Large intestine (tissue), 3 donors: ENCODE results near the gene FAH. TPM values are rescaled to one million over a fixed set of nuclear protein-coding genes. Genes with fewer than 3 reads are reported as not detected.

ENCODE experiments used
- DNase-seq, 2 donors: peaks; one replicate each; pipeline versions ENCODE4 v3.0.0 to v3.0.0-alpha.2; 2013
- H3K27ac ChIP-seq: one replicate; pipeline ENCODE4 v1.5.1; 2013; ENCODE audit warnings: low read length
- H3K27me3 ChIP-seq: 2 replicates; pipeline ENCODE4 v1.6.1; 2013; ENCODE audit warnings: low read length; ENCODE audit not compliant: control insufficient read depth, insufficient read depth
- H3K36me3 ChIP-seq: 2 replicates; pipeline ENCODE4 v1.6.1; 2013; ENCODE audit warnings: low read length; ENCODE audit not compliant: control insufficient read depth, insufficient read depth
- H3K4me1 ChIP-seq: one replicate; pipeline ENCODE4 v1.6.1; 2013; ENCODE audit warnings: low read length; ENCODE audit not compliant: control insufficient read depth, insufficient read depth
- H3K4me3 ChIP-seq: one replicate; pipeline ENCODE4 v1.5.1; 2013; ENCODE audit warnings: low read length
- H3K9me3 ChIP-seq: one replicate; pipeline ENCODE4 v1.6.1; 2013; ENCODE audit warnings: mild to moderate bottlenecking, low read depth, low read length, moderate library complexity; ENCODE audit not compliant: control insufficient read depth
- WGBS: methylation state at CpG from one replicate; pipeline ENCODE4 v1.1.5; 2013; ENCODE audit warnings: low lambda C conversion rate; ENCODE audit not compliant: insufficient coverage; 5-methylcytosine and 5-hydroxymethylcytosine counted together
- polyA plus RNA-seq: library from polyadenylated mRNA; unstranded; fragments of 120-200 nt; gene quantifications from one replicate; pipeline ENCODE4 v1.2.1, GENCODE V29; 2013

Gene FAH
- polyA plus RNA-seq, 1 donor, result 57.6 TPM

DNA sequence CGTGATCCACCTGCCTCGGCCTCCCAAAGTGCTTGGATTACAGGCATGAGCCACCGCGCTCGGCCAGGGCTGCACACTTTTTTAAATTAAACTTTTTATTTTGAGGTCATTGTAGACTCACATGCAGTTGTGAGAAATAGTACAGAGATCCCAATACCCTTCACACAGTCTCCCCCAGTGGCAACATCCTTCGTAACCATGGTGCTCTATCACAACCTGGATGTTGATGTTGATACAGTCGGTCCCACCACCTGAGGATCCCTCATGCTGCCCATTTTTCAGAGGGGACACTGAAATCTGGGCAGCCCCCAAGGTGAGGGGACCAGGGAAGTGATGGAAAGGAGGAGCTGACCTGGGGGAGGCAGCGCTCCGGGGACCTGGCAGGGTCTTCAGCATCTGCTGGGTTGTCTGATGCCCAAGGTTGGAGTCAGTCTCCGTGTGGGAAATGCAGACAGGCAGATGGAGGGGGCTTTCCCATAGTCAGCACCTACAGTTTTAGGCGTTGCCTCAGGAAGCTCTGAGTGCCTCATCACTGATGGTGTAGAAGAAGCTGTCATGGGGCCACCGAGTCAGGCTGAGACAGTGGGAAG is 17.1 kb downstream of the FAH start:
- no peaks in the 10 kb centered on the region for H3K27me3 ChIP-seq
- no peak for DNase-seq
- H3K4me3 ChIP-seq, result no peak overlapping the region
- no CpG with 5 or more reads among the region's 12 CpGs for WGBS
- H3K4me1 ChIP-seq, result no peaks in the 10 kb centered on the region
- no peak overlapping the region for H3K27ac ChIP-seq
- H3K36me3 ChIP-seq, result peaks cover 48% of the 10 kb centered on the region
- no peaks in the 10 kb centered on the region for H3K9me3 ChIP-seq

DNA sequence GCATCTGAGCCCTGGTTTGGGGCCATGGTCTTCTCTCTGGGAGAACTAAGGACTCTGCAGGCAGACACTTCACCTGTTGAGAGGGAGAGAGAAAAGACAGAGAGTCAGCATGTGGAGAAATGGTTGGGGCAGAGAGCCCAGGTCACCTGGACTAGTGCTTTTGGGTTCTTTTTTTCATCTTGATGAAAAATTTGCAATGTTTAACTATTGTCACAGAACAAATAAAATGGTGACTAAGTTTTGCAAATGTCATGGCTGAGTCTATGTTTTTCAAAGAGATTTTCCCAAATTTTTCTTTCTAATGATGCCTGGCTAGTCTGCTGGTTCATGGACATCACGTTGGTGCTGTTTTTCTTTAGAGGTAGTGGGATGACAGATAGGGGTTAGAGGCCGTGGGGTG is 17.8 kb downstream of the FAH start:
- no CpG with 5 or more reads among the region's 2 CpGs for WGBS
- no peak for DNase-seq

DNA sequence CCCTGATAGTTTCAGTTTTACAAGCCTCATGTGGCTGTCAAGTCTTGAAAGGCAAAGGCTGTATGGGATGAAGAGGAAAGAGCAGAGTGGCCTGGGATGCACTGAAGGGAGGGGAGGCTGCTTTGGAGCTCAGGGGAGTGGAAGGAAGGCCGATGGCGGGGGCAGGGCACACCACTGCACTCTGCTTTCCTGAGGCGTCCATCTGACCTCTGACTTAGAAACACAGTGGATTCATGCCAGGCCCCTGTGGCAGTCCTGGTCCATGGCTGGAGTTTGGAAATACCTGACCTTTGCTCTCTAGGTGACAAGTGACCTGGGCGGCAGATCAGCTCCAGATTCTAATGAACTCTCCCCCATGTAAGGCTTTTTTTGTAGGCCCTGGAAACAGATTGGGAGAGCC is 19.0 kb downstream of the FAH start:
- no peaks in the 10 kb centered on the region for H3K4me1 ChIP-seq
- no CpG with 5 or more reads among the region's 4 CpGs for WGBS
- no peak overlapping the region for H3K4me3 ChIP-seq
- peaks cover 63% of the 10 kb centered on the region for H3K36me3 ChIP-seq
- H3K9me3 ChIP-seq, result no peaks in the 10 kb centered on the region
- no peaks in the 10 kb centered on the region for H3K27me3 ChIP-seq
- no peak overlapping the region for H3K27ac ChIP-seq
- DNase-seq, result no peak

More for the DNA sequence above, 17.8 kb downstream of the FAH start:
- H3K4me3 ChIP-seq, result no peak overlapping the region
- H3K4me1 ChIP-seq, result no peaks in the 10 kb centered on the region
- H3K27ac ChIP-seq, result no peak overlapping the region
- H3K27me3 ChIP-seq, result no peaks in the 10 kb centered on the region
- H3K9me3 ChIP-seq, result no peaks in the 10 kb centered on the region
- peaks cover 55% of the 10 kb centered on the region for H3K36me3 ChIP-seq

DNA sequence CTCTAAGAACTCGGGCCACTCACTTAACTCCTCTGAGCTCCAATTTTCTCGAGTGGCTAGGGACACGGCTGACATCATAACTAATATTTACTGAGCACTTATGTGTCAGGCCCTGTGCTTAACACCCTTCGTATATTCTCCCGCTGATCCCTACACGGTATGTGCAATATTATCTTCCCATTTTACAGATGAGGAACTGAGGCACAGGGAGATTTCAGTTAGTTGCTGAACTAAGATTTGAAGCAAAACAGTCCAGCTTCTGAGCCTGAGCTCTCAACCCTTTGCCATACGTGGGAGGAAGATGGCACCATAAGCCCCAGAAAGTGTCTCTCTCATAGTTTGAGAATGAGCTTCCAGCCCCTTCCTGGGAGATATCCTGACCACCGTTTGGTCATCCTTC is 19.6 kb downstream of the FAH start:
- no peaks in the 10 kb centered on the region for H3K27me3 ChIP-seq
- H3K27ac ChIP-seq, result no peak overlapping the region
- 80% methylated on average over 1 of the region's 8 CpGs for WGBS
- no peaks in the 10 kb centered on the region for H3K4me1 ChIP-seq
- DNase-seq, result no peak
- no peak overlapping the region for H3K4me3 ChIP-seq
- no peaks in the 10 kb centered on the region for H3K9me3 ChIP-seq
- H3K36me3 ChIP-seq, result peaks cover 68% of the 10 kb centered on the region

DNA sequence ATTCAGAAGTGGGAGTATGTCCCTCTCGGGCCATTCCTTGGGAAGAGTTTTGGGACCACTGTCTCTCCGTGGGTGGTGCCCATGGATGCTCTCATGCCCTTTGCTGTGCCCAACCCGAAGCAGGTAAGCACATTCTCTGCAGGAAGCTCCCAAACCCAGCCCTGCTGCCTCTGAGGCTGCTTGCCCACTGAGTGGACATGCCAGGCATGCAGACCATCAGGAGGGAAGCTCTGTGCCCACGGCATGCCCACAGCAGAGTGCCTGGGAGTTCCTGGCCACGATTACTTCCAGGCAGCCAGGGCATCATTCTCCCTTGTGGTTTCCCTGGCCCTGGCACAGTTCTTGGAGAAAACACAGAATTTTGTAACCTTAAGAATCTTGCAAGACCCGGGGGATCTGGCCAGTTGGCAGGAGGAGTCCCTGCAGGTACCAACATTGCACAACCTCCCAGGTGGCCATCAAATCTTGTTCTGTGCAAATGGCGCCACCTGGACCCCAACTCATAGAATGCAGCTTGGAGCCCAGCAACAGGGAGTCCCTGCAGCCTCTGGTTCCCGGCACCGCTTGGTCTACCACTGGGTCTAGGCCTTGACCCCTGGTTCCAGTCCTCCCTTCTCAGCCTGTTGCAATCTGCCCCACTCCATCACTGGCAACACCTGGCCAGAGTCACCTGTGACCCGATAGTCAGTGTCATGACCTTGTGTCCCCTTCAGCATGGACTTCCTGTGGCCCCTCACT is 20.4 kb downstream of the FAH start:
- Histone ChIP-seq H3K4me1 (no peaks in the 10 kb centered on the region), H3K27me3 (no peaks in the 10 kb centered on the region), H3K9me3 (no peaks in the 10 kb centered on the region), H3K36me3 (peaks cover 71% of the 10 kb centered on the region), H3K4me3 (no peak overlapping the region), H3K27ac (no peak overlapping the region)
- peak; percentile 54 to 60 for DNase-seq
- WGBS, result no CpG with 5 or more reads among the region's 10 CpGs

DNA sequence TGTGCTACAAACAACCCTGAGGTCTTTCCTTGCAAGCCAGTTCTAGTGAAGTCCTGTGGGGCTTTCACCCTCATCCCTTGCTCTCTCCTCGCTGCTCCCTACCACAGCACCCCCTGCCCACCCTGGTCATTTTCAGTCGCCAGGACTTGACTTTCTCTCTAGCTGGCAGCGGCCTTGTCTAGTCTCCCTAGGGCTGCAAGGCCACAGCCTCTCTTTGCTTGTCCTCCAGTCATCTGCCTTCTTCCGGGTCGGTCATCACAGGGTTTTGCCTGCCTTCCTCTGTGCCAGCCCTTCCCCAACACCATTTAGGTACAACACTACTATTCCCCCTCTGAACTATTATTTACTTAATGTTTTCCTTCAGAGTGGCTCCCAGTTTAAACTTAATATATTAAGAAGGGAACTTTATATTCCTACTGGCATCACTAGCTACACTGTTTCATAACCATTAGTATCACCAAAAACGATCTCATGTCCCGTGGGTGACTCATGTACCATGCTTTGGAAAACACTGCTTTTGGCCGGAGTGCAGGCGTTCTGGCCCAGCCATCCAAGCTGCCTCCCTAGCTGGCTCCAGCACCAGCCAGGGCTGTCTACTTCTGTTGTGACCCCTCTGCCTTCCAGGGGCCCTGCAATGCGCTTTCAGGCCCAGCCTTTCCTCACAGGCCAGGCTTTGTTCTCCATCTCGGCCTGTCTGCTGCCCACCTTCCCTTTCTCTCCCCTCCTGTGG is 21.4 kb downstream of the FAH start:
- H3K9me3 ChIP-seq, result no peaks in the 10 kb centered on the region
- no peaks in the 10 kb centered on the region for H3K4me1 ChIP-seq
- H3K4me3 ChIP-seq, result no peak overlapping the region
- H3K36me3 ChIP-seq, result peaks cover 70% of the 10 kb centered on the region
- no peak overlapping the region for H3K27ac ChIP-seq
- H3K27me3 ChIP-seq, result no peaks in the 10 kb centered on the region
- WGBS, result 100% methylated on average over 1 of the region's 11 CpGs
- DNase-seq, result no peak

DNA sequence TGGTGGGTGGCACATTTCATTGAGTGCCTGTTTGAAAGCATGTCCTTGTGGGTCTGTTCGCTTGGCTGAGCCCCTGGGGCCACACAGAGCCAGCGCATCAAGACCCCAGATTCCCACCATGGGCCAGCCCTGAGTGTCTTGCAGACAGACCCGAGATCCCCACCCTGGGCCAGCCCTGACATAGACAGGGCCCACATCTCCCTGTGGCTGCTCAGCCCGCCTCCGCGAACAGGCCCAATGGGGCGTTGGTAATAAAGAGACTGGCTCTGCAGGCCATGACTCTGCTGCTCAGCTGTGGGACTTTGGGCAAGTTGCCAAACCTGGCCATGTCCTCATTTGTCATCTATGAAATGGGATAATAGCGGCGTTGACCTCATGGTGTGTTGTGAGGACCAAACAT is 22.6 kb downstream of the FAH start:
- H3K27me3 ChIP-seq, result no peaks in the 10 kb centered on the region
- H3K36me3 ChIP-seq, result peaks cover 73% of the 10 kb centered on the region
- WGBS, result no CpG with 5 or more reads among the region's 9 CpGs
- H3K4me3 ChIP-seq, result no peak overlapping the region
- no peak overlapping the region for H3K27ac ChIP-seq
- H3K9me3 ChIP-seq, result no peaks in the 10 kb centered on the region
- DNase-seq, result no peak
- no peaks in the 10 kb centered on the region for H3K4me1 ChIP-seq

DNA sequence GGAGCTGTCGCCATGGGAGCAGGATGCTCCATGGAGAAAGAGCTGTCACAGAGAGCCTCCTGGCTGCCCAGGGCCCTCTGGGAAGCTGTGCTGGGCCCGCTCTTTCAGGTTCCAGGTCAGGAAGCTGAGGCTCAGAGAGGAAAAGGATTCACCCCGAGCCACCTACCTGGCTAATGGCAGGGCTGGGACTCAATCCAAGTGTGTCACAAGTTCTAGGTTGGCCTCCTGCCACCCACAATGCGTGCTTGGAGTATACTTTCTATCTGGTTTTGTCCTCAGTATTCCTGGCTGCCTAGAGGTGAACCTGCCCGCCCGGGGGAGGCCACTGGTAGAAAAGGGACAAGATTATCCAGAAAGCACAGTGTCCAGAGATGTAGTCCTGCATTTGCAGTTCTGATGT is 23.6 kb downstream of the FAH start:
- Histone ChIP-seq H3K36me3 (peaks cover 81% of the 10 kb centered on the region), H3K4me3 (no peak overlapping the region), H3K27ac (no peak overlapping the region), H3K9me3 (no peaks in the 10 kb centered on the region), H3K4me1 (no peaks in the 10 kb centered on the region), H3K27me3 (no peaks in the 10 kb centered on the region)
- no CpG with 5 or more reads among the region's 6 CpGs for WGBS
- DNase-seq, result no peak

DNA sequence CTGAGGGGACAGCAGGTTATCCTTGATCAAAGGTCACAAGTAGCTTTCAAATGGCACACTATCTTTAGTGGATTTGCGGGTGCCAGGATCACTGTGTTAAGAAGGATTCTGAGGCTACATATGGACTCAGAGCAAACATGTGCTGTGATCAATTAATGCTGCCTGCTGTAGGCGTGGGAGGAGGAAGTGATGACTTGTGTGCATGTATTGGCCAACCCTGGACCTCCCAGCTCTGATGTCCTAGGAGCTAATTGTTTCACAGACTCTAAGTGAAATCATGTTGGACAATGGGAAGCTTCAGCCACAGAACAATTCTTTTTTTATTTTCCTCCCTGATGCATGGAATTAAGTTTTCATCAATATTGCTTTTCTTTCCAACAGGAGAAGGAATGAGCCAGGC is 24.4 kb downstream of the FAH start:
- DNase-seq, result no peak
- no peaks in the 10 kb centered on the region for H3K4me1 ChIP-seq
- no peaks in the 10 kb centered on the region for H3K9me3 ChIP-seq
- H3K36me3 ChIP-seq, result peaks cover 82% of the 10 kb centered on the region
- no peak overlapping the region for H3K27ac ChIP-seq
- no peaks in the 10 kb centered on the region for H3K27me3 ChIP-seq
- no peak overlapping the region for H3K4me3 ChIP-seq
- no CpG with 5 or more reads among the region's 2 CpGs for WGBS

DNA sequence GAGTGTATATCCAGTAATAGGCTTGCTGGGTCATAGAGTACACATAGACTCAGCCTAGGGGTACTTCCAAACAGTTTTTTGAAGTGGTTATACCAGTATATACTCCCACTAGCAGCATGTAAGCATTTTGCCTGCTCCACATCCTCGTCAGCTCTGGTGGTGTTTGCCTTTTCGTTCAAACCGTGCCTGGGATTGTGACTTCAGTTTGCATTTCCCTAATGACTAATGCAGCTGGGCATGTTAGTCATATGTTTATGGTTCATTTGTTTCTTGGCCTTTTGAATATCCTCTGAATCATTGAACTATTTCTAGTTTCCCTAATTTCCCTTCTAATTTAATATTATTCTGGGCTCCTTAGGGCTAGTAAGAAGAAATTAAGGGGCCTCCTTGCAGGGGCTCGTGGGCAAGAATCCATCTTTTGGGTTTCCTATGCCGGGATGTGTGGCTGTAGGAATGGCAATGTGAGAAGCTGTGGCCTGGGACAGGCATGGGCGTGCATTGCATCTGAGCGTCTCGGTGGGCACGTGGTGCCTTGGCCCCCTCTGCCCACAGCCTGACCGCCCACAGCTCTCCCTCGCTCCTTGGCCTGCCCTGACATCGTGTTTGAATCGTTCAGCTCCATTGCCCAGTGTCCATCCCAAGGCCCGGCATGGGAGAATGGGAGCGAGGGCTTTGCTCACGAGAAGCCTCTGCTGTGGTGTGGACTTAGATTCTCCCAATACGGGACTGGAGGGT is 26.4 kb downstream of the FAH start:
- 100% methylated on average over 2 of the region's 17 CpGs for WGBS
- Histone ChIP-seq H3K9me3 (no peaks in the 10 kb centered on the region), H3K36me3 (peaks cover 82% of the 10 kb centered on the region)

More for the DNA sequence above, 26.4 kb downstream of the FAH start:
- Histone ChIP-seq H3K27ac (no peak overlapping the region), H3K4me1 (no peaks in the 10 kb centered on the region), H3K4me3 (no peak overlapping the region), H3K27me3 (no peaks in the 10 kb centered on the region)
- no peak for DNase-seq
